Left ventricle myocardium inferior (tissue), 1 donor: Measurements from ENCODE around the gene CHCT1. TPM values are rescaled to one million over a fixed set of nuclear protein-coding genes. Genes with fewer than 3 reads are reported as not detected.

Experiments used
- DNase-seq: peaks from one replicate; pipeline ENCODE4 v3.0.0-alpha.2; 2020
- H3K27ac ChIP-seq: fragments of 200-600 bp; replicated peaks from 2 replicates; pipeline ENCODE4 v1.8.0; 2021
- H3K27me3 ChIP-seq: fragments of 200-600 bp; 2 replicates; pipeline ENCODE4 v1.8.0; 2021; ENCODE audit warnings: low read depth
- H3K36me3 ChIP-seq: fragments of 200-600 bp; 2 replicates; pipeline ENCODE4 v1.8.0; 2021
- H3K4me1 ChIP-seq: fragments of 200-600 bp; 2 replicates; pipeline ENCODE4 v1.8.0; 2021
- H3K4me3 ChIP-seq: fragments of 200-600 bp; 2 replicates; pipeline ENCODE4 v1.8.0; 2021; ENCODE audit warnings: mild to moderate bottlenecking, moderate library complexity
- H3K9me3 ChIP-seq: fragments of 200-600 bp; replicated peaks from 2 replicates; pipeline ENCODE4 v1.8.0; 2021
- intact Hi-C: fragments of 100-400 bp; cut with micrococcal nuclease; formaldehyde crosslinking; loops from one replicate; pipeline ENCODE4 v1.11.0; 2022
- total RNA-seq: library from RNA; stranded (reverse); fragmentation: NEBNext Ultra II Directional; extraction: Animal tissue kit (Norgen Biotek cat#: 25700); gene quantifications from one replicate; pipeline ENCODE4 v1.2.1, GENCODE V29; 2021
- TF ChIP-seq, protein P1 (sequence below): fragments of 200-600 bp; IDR thresholded peaks from 2 replicates; pipeline ENCODE4 v1.8.0; 2021; ENCODE audit warnings: antibody characterized with exemption, mild to moderate bottlenecking, borderline replicate concordance
- donor health status: DM: no; HTN: yes; CAD: no; lungs with severe emphysema.

CHCT1 gene
- total RNA-seq, 1 donor from 2014 or later: not detected

DNA sequence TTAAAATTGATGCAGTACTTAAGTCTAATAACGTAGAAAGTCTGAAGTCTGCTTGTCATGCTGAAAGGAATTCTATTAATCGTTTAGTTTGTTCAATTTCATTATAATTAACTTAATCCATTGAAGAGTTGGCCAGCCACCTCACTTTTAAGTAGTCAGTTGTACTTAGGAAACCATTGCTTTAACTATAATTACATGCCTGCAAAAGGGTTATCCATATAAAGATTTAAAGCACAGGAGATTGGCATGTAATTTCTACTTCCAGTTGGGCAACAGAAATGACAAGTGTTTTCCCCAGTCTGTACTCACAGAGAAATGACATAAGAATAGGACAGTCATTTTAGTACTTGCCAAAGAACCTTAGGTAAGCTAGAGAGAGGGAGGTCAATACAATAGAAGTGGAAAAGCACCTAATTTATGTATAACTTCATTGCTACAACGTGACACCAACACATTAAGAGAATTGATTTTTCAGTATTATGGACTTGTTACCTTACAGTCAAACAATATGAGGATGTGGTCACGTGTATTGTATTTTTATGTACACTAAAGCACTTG lies 26.7 kb upstream of the CHCT1 start:
- no peak for DNase-seq
- Histone ChIP-seq H3K36me3 (no peaks in the 10 kb centered on the region), H3K27me3 (no peaks in the 10 kb centered on the region), H3K9me3 (no peaks in the 10 kb centered on the region), H3K4me1 (peaks cover 25% of the 10 kb centered on the region), H3K27ac (no peak overlapping the region), H3K4me3 (no peak overlapping the region)
- intact Hi-C loops: no loop called here
- TF ChIP-seq, protein P1, sequence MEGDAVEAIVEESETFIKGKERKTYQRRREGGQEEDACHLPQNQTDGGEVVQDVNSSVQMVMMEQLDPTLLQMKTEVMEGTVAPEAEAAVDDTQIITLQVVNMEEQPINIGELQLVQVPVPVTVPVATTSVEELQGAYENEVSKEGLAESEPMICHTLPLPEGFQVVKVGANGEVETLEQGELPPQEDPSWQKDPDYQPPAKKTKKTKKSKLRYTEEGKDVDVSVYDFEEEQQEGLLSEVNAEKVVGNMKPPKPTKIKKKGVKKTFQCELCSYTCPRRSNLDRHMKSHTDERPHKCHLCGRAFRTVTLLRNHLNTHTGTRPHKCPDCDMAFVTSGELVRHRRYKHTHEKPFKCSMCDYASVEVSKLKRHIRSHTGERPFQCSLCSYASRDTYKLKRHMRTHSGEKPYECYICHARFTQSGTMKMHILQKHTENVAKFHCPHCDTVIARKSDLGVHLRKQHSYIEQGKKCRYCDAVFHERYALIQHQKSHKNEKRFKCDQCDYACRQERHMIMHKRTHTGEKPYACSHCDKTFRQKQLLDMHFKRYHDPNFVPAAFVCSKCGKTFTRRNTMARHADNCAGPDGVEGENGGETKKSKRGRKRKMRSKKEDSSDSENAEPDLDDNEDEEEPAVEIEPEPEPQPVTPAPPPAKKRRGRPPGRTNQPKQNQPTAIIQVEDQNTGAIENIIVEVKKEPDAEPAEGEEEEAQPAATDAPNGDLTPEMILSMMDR: no peak

DNA sequence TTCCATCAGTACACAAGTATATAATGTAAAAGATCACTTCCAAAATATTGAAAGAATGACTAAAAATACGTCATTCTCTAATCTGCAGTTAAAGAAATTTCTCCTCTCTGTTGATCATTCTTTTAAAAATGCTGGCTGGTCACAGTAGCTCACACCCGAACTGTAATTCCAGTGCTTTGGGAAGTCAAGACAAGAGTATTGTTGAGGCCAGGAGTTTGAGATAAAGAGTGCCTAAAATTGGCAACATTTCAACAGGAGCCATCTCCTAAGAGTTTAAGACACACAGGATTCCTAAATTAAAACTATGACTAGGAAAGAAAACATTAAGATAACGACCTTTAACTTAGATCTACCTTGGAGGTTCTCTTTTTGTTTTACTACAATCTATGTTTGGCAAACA lies 25.9 kb upstream of the CHCT1 start:
- no peaks in the 10 kb centered on the region for H3K27me3 ChIP-seq
- H3K4me3 ChIP-seq: no peak overlapping the region
- TF ChIP-seq, protein P1: no peak
- no peak for DNase-seq
- no peak overlapping the region for H3K27ac ChIP-seq
- no peaks in the 10 kb centered on the region for H3K36me3 ChIP-seq
- H3K4me1 ChIP-seq: peaks cover 16% of the 10 kb centered on the region
- intact Hi-C loops: no loop called here
- no peaks in the 10 kb centered on the region for H3K9me3 ChIP-seq

DNA sequence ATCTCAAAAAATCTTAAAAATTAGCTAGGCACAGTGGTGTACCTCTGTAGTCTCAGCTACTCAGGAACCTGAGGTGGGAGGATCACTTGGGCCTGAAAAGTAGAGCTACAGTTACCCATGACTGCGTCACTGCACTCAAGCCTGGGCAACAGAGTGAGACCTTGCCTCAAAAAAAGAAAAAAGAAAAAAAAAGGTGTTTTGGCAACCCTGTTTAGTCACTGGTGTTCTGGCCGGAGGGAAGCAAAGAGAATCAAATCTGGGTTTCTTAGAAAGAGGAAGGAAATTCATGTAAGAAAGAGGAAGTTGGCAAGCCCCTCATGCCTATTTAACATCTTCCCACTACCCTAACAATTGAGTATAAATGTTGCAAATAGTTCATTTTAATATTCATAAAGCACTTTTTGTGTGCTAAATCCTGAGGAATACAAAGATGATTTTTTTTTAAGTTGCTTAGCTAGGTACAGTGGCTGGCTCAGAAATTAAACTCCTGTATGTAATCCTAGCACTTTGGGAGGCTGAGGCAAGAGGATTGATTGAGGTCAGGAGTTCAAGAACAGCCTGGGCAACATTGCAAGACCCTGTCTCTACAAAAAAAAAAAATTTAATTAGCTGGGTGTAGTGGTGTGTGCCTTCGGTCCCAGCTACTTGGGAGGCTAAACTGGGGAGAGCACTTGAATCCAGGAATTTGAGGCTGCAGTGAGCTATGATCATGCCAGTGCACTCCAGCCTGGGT lies 23.9 kb upstream of the CHCT1 start:
- no peaks in the 10 kb centered on the region for H3K36me3 ChIP-seq
- peaks cover under 1% of the 10 kb centered on the region for H3K4me1 ChIP-seq
- H3K9me3 ChIP-seq: no peaks in the 10 kb centered on the region
- TF ChIP-seq, protein P1: no peak
- H3K27ac ChIP-seq: peak overlapping the region; percentile 30
- no peak overlapping the region for H3K4me3 ChIP-seq
- intact Hi-C loops: no loop called here
- H3K27me3 ChIP-seq: no peaks in the 10 kb centered on the region
- no peak for DNase-seq

DNA sequence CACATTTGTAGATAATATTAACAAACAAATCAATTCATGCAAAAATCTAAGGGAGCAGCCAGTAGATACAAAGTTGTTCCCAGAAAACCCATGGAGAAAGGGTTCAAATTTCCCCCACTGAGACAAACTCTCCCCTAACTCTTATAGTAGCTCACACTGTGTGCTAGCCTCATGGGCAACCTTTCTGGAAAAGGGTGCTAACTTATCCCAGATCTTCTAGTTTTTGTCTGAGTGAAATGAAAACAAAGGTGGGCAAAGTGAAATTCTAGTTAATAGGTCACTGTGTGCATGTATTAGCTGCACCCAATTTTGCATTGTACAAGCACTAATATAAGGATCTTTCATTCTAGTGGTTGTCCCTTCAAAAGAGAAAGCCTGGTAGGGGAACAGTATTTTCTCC lies 20.5 kb upstream of the CHCT1 start:
- Histone ChIP-seq H3K27ac (no peak overlapping the region), H3K27me3 (no peaks in the 10 kb centered on the region), H3K36me3 (no peaks in the 10 kb centered on the region), H3K9me3 (no peaks in the 10 kb centered on the region), H3K4me3 (no peak overlapping the region), H3K4me1 (no peaks in the 10 kb centered on the region)
- intact Hi-C loops: no loop called here
- no peak for DNase-seq
- TF ChIP-seq, protein P1: no peak

DNA sequence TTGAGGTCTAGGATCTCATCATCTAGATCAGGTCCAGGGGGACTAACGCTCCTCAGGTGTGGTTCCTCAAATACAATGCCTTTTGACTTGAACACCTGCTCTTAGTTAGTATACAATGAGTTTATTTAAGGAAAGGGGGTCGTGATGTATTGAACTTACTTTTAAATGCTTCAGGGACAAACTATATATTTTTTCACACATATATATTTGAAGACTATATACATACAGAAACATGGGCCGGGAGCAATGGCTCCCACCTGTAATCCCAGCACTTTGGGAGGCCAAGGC lies 18.8 kb upstream of the CHCT1 start:
- DNase-seq: no peak
- Histone ChIP-seq H3K4me3 (no peak overlapping the region), H3K27ac (no peak overlapping the region), H3K9me3 (no peaks in the 10 kb centered on the region), H3K27me3 (no peaks in the 10 kb centered on the region), H3K36me3 (no peaks in the 10 kb centered on the region), H3K4me1 (no peaks in the 10 kb centered on the region)
- intact Hi-C loops: no loop called here
- TF ChIP-seq, protein P1: no peak
